COLO668 (cell line): ENCODE measurements around the gene TICAM2.

Experiments
- DNase-seq: peaks from one replicate; lab custom pipeline; 2025; ENCODE audit not compliant: unreplicated experiment; lab: John Stamatoyannopoulos, UW

Gene TICAM2

DNA sequence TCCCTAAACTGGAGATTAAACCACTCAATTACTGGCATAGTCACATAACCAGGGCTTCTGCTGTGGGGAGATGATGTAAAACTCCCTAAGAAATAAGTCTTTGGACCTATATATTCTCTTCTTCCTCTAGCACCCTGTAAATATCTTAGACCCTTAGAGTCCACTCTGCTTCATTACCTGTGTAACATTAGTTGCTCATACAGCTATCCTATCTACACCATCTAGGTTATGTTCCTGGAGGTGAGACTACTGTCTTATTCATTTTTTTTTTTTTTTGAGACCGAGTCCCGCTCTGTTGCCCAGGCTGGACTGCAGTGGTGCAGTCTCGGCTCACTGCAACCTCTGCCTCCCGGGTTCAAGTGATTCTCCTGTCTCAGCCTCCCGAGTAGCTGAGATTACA, 9.6 kb upstream of the TICAM2 start:
- DNase-seq = no peak

DNA sequence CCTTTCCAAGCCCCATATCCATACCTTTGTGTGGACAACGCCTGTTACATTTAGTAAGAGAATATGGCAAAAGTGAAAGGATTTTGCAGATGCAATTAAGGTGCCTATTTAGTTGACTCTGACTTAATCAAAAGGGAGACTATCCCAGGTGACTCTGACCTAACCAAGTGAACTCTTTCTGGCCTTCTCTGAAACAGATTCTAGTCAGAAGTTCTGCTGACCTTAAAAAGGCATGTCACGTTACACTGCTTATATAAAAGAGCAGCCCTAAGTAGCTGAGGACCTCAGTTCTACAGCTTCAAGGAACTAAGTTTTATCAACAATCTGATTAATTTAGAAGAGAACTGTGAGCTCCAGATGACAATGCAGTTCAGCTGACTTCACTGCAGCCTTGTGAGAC, 5.7 kb upstream of the TICAM2 start:
- no peak for DNase-seq

DNA sequence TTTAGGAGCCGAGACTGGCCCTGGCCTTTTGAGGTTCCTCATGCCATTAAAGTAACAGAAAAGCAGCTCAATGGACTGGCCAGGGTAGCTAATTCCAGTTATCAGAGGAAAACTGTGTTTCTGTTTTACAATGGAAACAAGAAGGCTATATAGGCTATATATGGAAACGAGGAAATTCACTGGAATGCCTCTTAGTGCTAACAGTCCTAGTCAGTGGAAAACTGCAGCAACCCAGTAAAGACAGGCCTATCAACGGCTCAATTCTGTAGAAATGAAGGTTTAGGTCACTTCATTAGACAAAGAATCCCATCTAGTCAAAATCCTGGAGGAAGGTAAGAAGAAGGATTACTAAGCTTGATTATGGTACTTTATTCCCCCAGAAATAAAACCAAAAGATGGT, 3.2 kb upstream of the TICAM2 start:
- no peak for DNase-seq

DNA sequence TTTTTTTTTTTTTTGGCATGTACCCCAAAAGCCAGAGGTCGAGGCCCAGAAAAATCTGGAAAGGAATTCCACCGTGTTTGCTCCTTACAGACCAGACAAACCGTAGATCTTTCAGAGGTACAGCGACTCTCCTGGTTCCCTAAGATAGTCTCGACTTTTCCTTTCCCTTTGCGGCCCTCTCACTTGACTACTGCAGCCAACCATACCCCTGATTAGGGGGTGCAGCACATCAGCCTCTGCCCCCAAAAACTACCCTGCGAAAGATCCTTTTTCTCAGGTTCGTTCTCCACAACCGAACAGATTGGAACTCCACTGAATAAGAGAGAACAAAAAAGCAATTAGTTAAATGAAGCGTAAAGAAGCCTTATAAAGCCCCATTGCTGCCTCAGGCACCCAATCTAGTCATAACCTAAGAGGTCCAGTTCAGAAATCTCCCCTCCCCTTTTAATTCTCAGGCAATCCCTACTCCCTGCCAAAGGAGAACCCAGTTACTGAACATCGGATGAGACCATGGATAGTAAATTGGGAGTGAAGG, 379 bp upstream of the TICAM2 start:
- DNase-seq = no peak

DNA sequence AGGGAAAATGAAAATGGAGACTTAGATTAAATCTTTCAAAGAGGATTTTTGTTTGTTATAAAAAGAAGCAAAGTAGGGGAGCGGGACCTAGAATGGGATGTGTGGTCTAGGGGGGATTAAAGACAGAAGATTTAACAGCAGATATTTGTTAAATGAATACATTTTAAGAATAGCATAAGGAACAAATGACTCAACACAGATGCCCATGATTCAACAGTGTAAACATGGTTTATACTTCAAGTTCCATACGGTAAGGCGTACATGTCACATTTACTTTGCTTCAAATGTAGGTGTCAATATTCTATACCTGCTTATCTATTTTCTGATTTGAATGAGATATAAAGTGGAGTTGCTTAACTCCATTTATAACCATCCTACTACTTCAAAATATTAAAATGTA, 1.5 kb downstream of the TICAM2 start:
- DNase-seq = no peak

DNA sequence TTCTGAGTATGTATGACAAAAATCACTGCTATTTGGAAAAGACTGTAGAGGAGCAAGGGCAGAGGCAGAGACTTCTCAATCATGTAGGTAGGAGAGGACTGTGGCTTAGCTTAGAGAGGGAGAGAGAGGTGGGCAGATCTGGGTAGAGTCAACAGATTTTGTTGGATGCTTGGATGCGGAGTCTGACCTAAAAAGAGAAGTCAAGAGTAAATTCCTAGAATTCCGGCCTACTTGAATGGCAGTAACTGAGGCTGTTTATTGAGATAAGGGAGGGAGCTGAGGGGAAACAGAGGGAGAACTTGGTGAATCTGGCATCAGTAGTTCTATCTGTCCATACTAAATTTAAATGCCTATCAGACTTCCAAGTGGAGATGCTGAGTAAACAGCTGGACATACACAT, 2.4 kb downstream of the TICAM2 start:
- no peak for DNase-seq

DNA sequence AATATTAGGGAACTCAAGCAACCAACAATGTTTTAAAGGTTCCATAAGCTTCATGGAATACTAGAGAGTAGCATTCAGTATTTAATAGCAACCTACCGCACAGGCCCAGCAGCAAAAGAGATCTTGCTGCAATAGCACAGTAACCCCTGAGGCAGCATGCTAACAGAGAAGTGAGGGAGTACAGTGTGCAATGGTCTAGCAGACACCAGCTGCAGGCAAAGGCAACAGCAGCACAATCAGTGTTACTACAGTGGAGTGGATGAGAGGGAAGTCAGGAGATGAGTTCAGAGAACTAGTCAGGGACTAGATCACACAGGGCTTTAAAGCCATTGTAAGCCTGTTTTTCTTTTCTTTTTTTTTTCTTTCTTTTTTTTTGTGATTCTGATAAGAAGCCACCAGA, 2.8 kb downstream of the TICAM2 start:
- no peak for DNase-seq

DNA sequence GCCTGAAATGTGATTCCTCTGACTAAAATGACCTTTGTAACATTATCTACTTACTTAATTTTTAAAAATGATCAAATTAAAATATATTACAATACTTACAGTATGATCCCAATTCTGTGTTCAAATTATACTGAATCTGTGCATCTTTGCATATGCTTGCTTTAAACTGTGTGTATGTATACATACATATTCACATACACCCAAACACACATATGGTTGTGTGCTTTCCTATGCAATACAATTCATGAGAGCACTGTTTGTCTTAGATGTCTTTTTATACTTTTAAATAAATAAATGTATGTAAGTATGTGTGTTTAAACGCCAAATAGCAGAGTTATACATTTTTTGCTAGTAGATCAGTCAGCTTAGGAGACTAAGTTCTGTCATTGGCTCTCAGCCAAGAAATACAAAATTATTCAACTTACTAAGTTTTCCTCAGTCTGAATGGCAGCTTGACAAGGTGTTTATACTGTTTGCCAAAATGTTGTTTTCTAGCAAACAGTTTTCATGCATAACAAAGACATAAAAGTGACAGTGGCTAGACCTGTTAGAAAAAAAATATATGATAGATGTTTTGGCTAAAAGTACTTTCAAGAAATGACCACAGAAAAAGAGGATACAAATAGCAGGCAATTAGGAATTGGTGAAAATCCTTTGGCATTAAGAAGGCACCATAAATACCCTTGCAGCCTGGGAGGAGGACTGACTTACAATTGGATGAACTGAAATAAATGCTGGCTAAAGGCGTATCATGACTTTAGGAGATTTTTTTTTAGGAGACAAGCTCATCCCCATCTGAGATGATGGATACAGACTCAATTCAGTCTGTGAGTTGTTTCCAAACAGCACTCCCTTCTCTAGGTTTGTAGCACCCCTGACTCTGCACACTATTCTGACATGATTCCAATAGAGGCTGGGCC, 7.9 kb downstream of the TICAM2 start:
- no peak for DNase-seq

DNA sequence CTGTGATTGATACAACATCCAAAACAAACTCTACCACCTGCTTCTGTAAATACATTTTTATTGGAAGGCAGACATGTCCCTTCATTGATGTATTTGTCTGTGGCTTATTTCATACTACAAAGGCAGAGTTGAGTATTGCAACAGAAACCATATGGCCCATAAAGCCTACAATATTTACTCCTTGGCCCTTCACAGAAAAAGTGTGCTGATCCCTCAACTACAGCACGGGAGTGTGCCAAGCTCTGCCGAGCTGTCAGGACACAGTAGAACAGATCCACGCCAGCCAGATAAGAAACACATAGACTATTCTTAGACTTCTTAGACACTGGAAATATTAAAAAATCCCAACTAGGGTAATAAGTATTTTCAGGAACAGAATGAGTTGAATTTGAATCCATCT, 13.2 kb downstream of the TICAM2 start:
- no peak for DNase-seq

DNA sequence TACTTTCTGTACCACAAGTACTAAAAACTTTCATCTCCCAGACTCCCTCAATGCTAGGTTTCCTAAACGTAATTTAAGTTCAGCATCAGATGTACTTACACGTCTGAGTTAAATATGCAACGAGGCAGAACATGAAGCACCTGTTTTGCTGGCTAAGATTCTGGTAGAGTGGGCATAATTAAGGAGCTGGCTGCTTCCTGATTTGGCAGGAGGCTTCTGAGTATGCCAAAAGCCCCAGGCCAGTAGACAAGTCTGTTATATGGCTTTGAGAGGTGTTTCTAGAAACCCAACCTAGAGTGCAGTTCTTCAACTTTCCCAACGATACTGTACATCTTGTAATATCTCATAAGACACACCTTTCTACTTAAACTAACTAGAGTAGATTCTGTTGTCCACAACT, 13.6 kb downstream of the TICAM2 start:
- no peak for DNase-seq

DNA sequence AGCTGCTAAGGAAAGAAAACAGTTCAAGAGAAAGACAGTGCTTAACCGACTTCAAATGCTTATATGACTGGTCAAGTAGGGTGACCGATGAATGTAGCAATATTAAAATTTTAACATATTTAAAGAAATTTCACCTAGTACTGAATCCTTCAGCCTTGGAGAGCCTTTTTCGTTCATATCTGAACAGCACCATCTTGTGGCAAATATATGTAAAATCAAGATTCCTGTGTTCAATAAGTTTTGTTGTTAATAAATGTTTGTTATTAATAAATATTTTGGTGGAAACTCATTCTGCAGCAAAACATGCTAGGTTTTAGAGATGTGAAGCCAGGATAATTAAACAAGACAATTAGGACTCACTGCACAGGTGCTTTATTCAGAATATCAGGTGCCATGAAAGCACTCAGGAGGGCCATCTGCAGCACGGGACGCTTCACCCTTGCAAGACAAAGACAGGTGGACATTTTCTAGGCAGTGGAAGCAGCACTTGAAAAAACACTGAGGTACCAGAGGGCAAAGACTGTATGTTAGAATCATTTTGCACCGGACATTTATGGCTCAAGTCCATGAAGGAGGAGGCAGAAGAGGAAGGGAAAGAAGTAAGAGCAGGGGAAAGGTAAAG, 15.6 kb downstream of the TICAM2 start:
- no peak for DNase-seq

DNA sequence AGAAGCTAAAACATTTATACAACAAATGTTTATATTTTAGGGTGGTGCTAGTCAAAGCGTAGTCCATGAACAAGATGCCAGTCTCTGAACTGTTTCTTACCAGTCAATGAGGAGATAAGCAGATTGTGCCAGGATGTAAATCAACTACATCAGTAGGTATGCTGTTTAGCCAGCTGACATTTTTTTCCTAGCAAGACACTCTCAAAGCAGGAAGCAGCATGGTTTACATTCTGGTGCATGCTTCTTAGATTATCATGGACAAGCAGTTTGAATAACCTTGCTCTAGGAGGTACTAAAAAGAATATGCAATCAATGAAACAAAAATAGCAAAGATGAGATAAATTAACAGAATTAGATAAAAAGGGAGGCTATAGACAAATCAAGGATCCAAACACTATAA, 17.0 kb downstream of the TICAM2 start:
- DNase-seq = no peak

DNA sequence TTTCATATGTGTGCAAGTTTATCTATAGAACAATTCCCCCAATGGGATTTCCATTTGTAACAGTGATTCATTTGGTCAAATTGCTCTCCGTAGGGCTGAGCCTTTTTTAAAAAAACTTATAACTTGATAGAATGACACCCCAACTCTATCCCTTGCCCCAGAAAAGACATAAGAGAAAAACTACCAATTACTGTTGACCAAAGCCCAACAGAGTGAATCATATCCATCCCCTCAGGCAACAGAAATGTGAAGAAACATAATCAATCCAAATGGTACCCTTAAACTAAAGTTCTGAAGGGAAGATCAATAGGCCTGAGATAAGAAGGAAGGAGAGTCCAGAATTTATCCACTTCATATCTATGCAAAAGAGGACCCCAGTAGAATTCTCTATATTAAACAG, 17.8 kb downstream of the TICAM2 start:
- DNase-seq = no peak

DNA sequence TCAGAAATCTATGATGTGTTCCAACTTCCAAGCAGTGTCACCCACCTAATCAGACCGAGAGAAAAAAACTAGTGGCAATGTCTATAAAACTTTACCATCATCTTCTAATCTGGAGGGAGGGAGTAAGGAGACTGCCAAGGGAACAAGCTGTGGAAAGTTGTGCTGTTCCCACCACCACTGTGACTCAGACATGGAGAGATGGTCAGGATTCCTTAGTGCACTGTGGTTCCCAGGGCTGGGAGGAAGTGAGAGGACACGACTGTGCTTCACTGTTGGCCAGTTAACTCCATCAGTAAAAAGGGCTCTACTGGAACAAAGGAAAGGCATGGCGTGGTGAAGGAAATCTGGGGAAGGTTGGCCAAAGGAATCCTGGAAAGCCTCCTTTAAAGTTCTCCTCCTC, 18.8 kb downstream of the TICAM2 start:
- DNase-seq = no peak

DNA sequence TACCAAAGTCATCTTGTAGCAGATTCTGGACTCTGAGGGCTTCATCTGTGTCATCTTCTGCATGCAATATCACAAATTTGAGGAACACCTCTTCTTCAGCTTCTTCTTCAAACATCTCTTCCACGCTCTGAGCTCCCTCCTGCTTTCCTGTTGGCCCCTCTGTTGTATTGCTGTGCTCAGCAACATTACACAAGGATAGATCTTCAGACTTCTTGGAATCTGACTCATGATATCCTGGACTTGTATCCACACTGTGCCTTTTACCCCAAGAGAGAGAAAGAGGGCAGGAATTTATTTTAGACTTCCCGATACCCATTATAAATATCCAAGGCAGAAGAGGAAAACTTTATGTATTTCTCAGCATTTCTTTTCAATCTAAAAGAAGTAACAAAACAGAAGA, 21.3 kb downstream of the TICAM2 start:
- no peak for DNase-seq

DNA sequence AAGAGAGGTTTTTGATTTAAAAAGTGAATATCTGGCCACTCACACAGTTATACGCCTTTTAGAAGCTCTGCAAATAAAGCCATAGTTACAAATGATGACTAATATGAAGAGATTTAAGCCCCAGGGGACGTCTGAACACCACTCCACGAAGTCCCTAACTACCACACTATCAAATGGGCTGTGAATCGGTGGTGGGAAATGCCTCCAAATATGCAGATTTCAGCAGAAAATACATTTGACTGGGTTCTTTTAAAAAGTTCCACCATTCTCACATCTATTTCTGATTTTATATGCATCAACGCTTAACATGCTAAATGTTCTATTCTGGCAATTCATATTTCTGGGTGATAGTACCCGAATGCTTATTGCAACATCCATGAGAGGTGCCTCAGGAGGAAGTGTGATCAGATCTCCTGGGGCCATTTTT, 22.5 kb downstream of the TICAM2 start:
- no peak for DNase-seq

DNA sequence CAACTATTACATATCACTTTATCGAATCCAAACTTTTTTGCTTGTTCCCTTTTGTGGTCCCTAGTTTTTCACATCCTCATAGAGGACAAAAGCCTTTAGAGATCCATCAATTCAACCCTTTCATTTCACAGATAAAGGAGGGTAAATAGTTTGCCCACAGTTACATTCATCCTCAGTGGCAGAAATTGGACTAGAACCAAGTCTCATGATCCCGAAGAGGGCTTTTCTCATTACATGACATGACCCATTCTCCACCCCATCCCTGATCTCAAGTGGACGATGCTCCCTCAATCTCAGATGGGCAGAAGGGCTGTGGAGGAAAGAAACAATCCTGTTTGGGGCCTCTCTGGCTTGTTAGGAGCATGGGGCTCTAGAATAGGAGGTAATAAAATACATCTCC, 23.1 kb downstream of the TICAM2 start:
- DNase-seq = no peak

DNA sequence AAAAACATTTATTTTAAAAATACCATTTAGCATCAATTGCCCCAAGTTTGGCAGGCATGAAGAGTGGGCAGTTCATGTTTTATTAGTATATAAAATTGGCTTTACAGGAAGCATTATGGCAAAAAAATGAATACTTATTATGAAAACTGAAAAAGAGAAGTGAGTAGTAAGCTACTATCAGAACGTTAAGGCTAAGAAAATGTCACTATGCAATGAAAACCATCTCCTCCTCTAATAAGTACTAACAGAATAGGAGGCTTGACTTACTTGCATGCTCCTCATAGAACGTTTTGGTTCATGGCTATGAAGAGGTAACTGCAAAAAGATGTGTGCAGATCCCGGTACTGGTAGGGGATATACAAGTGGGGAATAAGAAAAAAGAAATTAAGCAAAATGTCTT, 23.6 kb downstream of the TICAM2 start:
- no peak for DNase-seq

DNA sequence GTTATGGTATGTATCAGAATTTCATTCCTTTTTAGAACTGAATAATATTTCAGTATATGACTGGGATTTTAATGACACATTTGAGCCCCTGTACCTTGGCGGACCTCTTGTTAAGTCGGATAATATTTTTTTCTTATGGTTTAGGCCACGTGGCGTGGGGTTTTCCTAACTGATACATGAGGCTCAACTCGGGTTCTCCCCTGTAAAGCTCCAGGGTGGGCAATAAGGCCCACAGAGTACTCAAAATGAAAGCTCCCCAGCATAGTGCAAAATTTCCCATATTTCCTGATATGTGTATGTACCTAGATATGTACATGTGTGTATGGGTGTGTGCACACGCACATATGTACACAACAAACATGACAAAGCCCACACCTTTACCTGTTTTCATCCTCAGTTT, 24.5 kb downstream of the TICAM2 start:
- no peak for DNase-seq

DNA sequence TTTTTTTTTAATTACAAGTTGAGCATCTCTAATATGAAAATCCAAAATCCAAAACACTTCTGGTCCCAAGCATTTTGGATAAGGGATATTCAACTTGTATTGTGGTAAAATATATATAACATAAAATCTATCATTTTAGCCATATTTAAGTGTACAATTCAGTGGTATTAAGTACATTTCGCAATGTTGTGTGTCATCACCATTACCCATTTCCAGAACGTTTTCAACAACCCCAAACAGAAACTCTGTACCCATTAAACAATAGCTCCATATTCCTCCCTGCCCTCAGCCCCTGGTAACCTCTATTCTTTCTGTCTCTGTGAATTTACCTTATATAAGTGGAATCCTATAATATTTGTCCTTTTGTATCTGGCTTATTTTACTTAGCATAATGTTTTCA, 24.9 kb downstream of the TICAM2 start:
- DNase-seq = no peak

DNA sequence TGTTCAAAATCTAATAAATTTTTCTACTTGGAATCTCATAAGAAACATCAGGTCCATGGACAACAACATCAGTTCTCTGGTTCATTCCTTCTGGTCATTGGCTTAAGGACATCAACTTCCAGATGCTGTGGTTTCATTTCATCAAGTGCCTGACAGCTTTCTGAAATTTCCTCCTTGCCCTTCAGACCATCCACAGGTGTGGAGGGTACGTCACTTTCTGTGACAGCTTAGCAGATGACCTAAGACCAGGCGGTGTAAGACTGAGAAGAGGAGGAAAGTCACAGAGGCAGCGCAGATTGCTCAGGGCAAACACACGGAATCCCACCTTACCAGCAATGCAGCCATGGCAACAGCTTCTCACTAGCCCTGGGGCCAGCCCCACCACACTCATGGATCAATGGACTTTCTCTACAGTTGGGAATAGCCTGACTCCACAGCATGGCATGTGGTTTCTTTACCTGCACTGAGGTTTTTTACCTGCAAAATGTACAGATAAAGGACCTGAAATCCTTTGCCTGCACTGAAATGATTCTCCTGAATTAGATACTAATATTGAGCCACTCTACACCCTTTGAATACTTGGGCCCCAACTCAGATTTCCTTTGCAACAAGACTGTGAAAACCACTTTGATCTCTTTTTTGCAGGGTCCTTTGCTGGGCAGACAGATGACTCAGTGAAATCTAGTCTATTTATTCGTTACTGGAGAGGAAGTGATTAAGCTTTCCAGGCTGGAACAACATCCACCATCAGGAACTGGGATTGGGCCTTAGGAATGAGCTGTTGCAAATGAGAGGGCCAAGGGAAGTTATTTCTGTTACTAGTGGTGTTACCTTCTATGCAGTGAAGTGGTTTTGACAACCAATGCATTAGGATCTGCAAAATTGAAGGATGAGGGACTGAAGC, 26.9 kb downstream of the TICAM2 start:
- DNase-seq = no peak
